Karpas-422 (cell line): ENCODE measurements around the gene NDUFAF5. TPM values are rescaled to one million over a fixed set of nuclear protein-coding genes. Genes with fewer than 3 reads are reported as not detected.

Experiments
- DNase-seq: peaks from one replicate; pipeline ENCODE4 v3.0.0-alpha.2; 2015
- H2AFZ ChIP-seq: fragments of 200-600 bp; sonication (generic); 2 replicates; pipeline ENCODE4 v1.6.1; 2014; ENCODE audit warnings: antibody characterized with exemption, low read length, mixed read lengths
- H3K27ac ChIP-seq: fragments of 200-600 bp; sonication (generic); 2 replicates; pipeline ENCODE4 v1.5.1; 2014; ENCODE audit warnings: mild to moderate bottlenecking, low read length, moderate library complexity
- H3K27me3 ChIP-seq: fragments of 200-600 bp; sonication (generic); 2 replicates; pipeline ENCODE4 v1.6.1; 2014; ENCODE audit warnings: low read length, mixed read lengths
- H3K36me3 ChIP-seq: fragments of 200-600 bp; sonication (generic); 2 replicates; pipeline ENCODE4 v1.6.1; 2014; ENCODE audit warnings: low read length, mixed read lengths; ENCODE audit not compliant: insufficient read depth
- H3K4me1 ChIP-seq: fragments of 200-600 bp; sonication (generic); 2 replicates; pipeline ENCODE4 v1.6.1; 2014; ENCODE audit warnings: mild to moderate bottlenecking, low read length, mixed read lengths
- H3K4me2 ChIP-seq: fragments of 200-600 bp; sonication (generic); 2 replicates; pipeline ENCODE4 v1.6.1; 2014; ENCODE audit warnings: low read length, low read depth, mild to moderate bottlenecking; ENCODE audit not compliant: poor library complexity, severe bottlenecking
- H3K4me3 ChIP-seq: fragments of 200-600 bp; sonication (generic); 2 replicates; pipeline ENCODE4 v1.5.1; 2014; ENCODE audit warnings: mild to moderate bottlenecking, antibody characterized with exemption, low read length, mixed read lengths
- H3K79me2 ChIP-seq: fragments of 200-600 bp; sonication (generic); 2 replicates; pipeline ENCODE4 v1.6.1; 2014; ENCODE audit warnings: mild to moderate bottlenecking, low read length, mixed read lengths
- H3K9ac ChIP-seq: fragments of 200-600 bp; sonication (generic); 2 replicates; pipeline ENCODE4 v1.6.0; 2014; ENCODE audit warnings: low read length
- H3K9me2 ChIP-seq: fragments of 200-600 bp; sonication (generic), shearing (Covaris generic); replicated peaks from 2 replicates; pipeline ENCODE4 v1.6.0; 2014; ENCODE audit warnings: mild to moderate bottlenecking, low read length, moderate library complexity; ENCODE audit not compliant: insufficient read depth
- H3K9me3 ChIP-seq: fragments of 300-700, 200-600 bp; sonication (generic); 2 replicates; pipeline ENCODE4 v1.6.1; 2014; ENCODE audit warnings: low read length, mixed read lengths
- H4K20me1 ChIP-seq: fragments of 200-600 bp; sonication (generic); 2 replicates; pipeline ENCODE4 v1.6.1; 2014; ENCODE audit warnings: mild to moderate bottlenecking, antibody characterized with exemption, low read length, low read depth; ENCODE audit not compliant: insufficient read depth
- total RNA-seq: library from RNA; depleted of rRNA; stranded (reverse); fragments of >200 nt; shearing (Covaris generic); gene quantifications from 2 replicates; pipeline ENCODE4 v1.2.3, GENCODE V29; 2014; ENCODE audit warnings: low replicate concordance

NDUFAF5 gene
- total RNA-seq, 1 experiment from 2014 or later = 18.9 TPM

DNA sequence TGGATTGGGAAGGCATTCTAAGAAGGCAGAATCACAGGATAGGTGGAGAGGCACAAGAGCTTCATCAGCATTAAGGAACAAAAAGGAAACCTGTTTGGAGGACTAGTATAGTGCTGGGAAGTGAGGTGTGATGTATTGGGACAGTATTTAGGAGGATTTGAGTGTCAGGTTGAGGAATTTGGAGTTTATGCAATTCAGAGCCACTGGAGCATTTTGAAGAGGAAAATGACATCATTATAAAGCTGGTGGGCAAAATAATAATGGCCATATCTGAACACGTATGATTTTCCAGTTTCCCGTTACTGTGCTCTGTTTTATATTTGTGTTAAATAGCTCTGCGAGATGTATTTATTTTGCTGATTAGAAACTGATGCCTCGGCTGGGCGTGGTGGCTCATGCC lies 14.2 kb downstream of the NDUFAF5 start:
- peaks cover 24% of the 10 kb centered on the region for H3K79me2 ChIP-seq
- peaks cover 67% of the 10 kb centered on the region for H3K36me3 ChIP-seq
- no peaks in the 10 kb centered on the region for H3K9me2 ChIP-seq
- DNase-seq = no peak
- H3K9me3 ChIP-seq = no peaks in the 10 kb centered on the region
- no peaks in the 10 kb centered on the region for H3K27me3 ChIP-seq
- no peak overlapping the region for H3K4me3 ChIP-seq
- H3K9ac ChIP-seq = no peak overlapping the region
- no peaks in the 10 kb centered on the region for H4K20me1 ChIP-seq
- no peaks in the 10 kb centered on the region for H3K4me1 ChIP-seq
- H3K27ac ChIP-seq = no peak overlapping the region
- H2AFZ ChIP-seq = no peak overlapping the region
- no peak overlapping the region for H3K4me2 ChIP-seq

DNA sequence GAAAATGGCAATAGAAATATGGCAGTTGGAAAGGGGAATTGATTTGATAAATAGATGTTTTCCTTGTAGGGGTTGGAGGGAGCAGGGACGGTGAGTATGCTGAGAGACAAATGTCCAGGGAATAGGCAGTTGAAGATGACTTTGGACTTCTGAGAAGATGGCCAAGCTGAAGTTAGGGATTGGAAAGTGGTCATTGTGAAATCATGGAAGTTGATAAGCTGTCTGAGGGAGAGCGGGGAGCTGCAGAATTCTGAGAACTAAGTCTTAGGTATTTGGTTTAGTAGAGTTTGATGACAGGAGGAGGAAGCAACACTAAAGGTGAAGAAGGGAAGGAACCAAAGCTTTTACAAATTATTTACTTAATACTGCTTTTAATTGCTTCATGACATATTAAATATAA lies 15.1 kb downstream of the NDUFAF5 start:
- no peak for DNase-seq

GRCh38 chr20:13800728-13801134 lies 15.9 kb downstream of the NDUFAF5 start:
- Histone ChIP-seq H3K4me1 (no peaks in the 10 kb centered on the region), H3K36me3 (peaks cover 61% of the 10 kb centered on the region), H2AFZ (no peak overlapping the region), H3K9ac (no peak overlapping the region), H3K4me3 (no peak overlapping the region), H3K27me3 (no peaks in the 10 kb centered on the region), H3K27ac (no peak overlapping the region), H3K9me2 (no peaks in the 10 kb centered on the region), H3K79me2 (peaks cover 22% of the 10 kb centered on the region), H3K4me2 (no peak overlapping the region), H3K9me3 (no peaks in the 10 kb centered on the region), H4K20me1 (no peaks in the 10 kb centered on the region)
- DNase-seq = no peak

More for the DNA sequence above, 15.1 kb downstream of the NDUFAF5 start:
- peaks cover 67% of the 10 kb centered on the region for H3K36me3 ChIP-seq
- no peak overlapping the region for H3K4me3 ChIP-seq
- no peak overlapping the region for H3K27ac ChIP-seq
- H3K9ac ChIP-seq = no peak overlapping the region
- no peak overlapping the region for H2AFZ ChIP-seq
- no peaks in the 10 kb centered on the region for H3K4me1 ChIP-seq
- no peaks in the 10 kb centered on the region for H3K27me3 ChIP-seq
- no peaks in the 10 kb centered on the region for H3K9me2 ChIP-seq
- no peaks in the 10 kb centered on the region for H3K9me3 ChIP-seq
- H4K20me1 ChIP-seq = no peaks in the 10 kb centered on the region
- peaks cover 22% of the 10 kb centered on the region for H3K79me2 ChIP-seq
- no peak overlapping the region for H3K4me2 ChIP-seq

DNA sequence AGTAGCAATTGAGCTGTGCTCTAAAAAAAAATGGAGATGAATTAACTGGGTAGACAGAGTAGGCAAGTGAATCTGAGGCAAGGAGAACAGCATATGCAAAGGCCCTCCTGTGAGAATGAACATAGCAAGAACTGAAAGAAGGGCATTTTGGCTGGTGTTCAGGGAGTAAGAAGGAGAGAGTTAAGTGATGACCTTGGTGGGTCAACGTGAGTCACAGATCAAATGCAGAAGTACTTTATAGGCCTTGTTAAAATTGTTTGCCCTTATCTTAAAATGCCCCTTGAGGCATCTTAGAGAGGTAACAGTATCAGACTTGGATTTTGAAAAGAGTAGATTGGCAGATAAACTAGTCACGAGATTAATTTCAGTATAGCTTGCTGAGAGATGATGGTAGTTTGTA lies 24.5 kb downstream of the NDUFAF5 start:
- no peaks in the 10 kb centered on the region for H3K9me3 ChIP-seq
- H3K79me2 ChIP-seq = 0 out of 2 replicates have a peak, but pooled peaks cover 2% of the 10 kb centered on the region
- DNase-seq = no peak
- no peaks in the 10 kb centered on the region for H3K4me1 ChIP-seq
- no peaks in the 10 kb centered on the region for H4K20me1 ChIP-seq
- H3K27me3 ChIP-seq = no peaks in the 10 kb centered on the region
- H3K36me3 ChIP-seq = peaks cover 58% of the 10 kb centered on the region; the same call in 1 of the 2 replicates
- no peak overlapping the region for H3K4me2 ChIP-seq
- H3K27ac ChIP-seq = no peak overlapping the region
- H3K4me3 ChIP-seq = no peak overlapping the region
- H2AFZ ChIP-seq = no peak overlapping the region
- H3K9ac ChIP-seq = no peak overlapping the region
- no peaks in the 10 kb centered on the region for H3K9me2 ChIP-seq

GRCh38 chr20:13809855-13810254 lies 25.0 kb downstream of the NDUFAF5 start:
- H3K9me2 ChIP-seq = no peaks in the 10 kb centered on the region
- no peaks in the 10 kb centered on the region for H3K27me3 ChIP-seq
- H3K4me3 ChIP-seq = no peak overlapping the region
- no peak for DNase-seq
- no peak overlapping the region for H3K9ac ChIP-seq
- H2AFZ ChIP-seq = no peak overlapping the region
- H3K36me3 ChIP-seq = peaks cover 60% of the 10 kb centered on the region; the same call in 1 of the 2 replicates
- H3K79me2 ChIP-seq = 0 out of 2 replicates have a peak, but pooled peaks cover 2% of the 10 kb centered on the region
- no peak overlapping the region for H3K4me2 ChIP-seq
- H4K20me1 ChIP-seq = no peaks in the 10 kb centered on the region
- H3K4me1 ChIP-seq = no peaks in the 10 kb centered on the region
- H3K27ac ChIP-seq = no peak overlapping the region
- no peaks in the 10 kb centered on the region for H3K9me3 ChIP-seq

- Histone ChIP-seq H3K27me3 (no peaks in the 10 kb centered on the region), H3K4me2 (no peak overlapping the region), H3K79me2 (no peaks in the 10 kb centered on the region), H3K4me3 (no peak overlapping the region), H3K9ac (no peak overlapping the region), H3K27ac (no peak overlapping the region), H2AFZ (no peak overlapping the region), H3K9me3 (no peaks in the 10 kb centered on the region), H3K9me2 (no peaks in the 10 kb centered on the region), H3K4me1 (no peaks in the 10 kb centered on the region), H4K20me1 (no peaks in the 10 kb centered on the region), H3K36me3 (peaks cover 66% of the 10 kb centered on the region; the same call in 1 of the 2 replicates)
- no peak for DNase-seq
Measured at GRCh38 chr20:13810446-13810845, 25.6 kb downstream of the NDUFAF5 start.

DNA sequence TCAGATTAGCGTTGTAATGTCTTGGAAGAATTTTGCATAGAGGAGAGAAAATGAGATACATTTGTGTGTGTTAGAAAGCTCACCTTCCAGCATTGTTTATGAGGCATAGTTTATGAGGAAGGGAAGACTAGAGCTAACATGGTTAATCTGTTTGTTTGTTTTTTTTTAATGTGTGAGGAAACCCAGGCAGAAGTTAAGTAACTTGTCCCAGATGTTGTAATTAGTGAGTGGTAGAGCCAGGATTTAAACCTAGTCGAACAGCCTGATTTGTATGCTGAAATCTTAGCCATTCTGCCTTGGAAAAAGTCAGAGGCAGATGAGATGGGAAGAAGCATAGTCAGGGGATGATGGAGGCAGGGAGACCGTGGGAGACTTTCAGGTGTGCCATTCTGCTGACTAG lies 29.1 kb downstream of the NDUFAF5 start:
- Histone ChIP-seq H2AFZ (no peak overlapping the region), H3K27ac (no peak overlapping the region), H3K9me2 (no peaks in the 10 kb centered on the region), H3K36me3 (peaks cover 66% of the 10 kb centered on the region; the same call in 1 of the 2 replicates), H4K20me1 (no peaks in the 10 kb centered on the region), H3K4me3 (no peak overlapping the region), H3K4me2 (no peak overlapping the region), H3K4me1 (no peaks in the 10 kb centered on the region), H3K9me3 (no peaks in the 10 kb centered on the region), H3K9ac (no peak overlapping the region), H3K79me2 (no peaks in the 10 kb centered on the region), H3K27me3 (no peaks in the 10 kb centered on the region)
- DNase-seq = no peak

- H4K20me1 ChIP-seq = no peaks in the 10 kb centered on the region
- no peak overlapping the region for H3K9ac ChIP-seq
- no peaks in the 10 kb centered on the region for H3K27me3 ChIP-seq
- H3K9me2 ChIP-seq = no peaks in the 10 kb centered on the region
- H3K36me3 ChIP-seq = peaks cover 59% of the 10 kb centered on the region; the same call in 1 of the 2 replicates
- H3K79me2 ChIP-seq = no peaks in the 10 kb centered on the region
- H3K4me3 ChIP-seq = no peak overlapping the region
- H2AFZ ChIP-seq = no peak overlapping the region
- no peaks in the 10 kb centered on the region for H3K9me3 ChIP-seq
- H3K4me1 ChIP-seq = no peaks in the 10 kb centered on the region
- no peak overlapping the region for H3K4me2 ChIP-seq
- DNase-seq = no peak
- H3K27ac ChIP-seq = no peak overlapping the region
Measured at GRCh38 chr20:13814672-13815071, 29.8 kb downstream of the NDUFAF5 start.

DNA sequence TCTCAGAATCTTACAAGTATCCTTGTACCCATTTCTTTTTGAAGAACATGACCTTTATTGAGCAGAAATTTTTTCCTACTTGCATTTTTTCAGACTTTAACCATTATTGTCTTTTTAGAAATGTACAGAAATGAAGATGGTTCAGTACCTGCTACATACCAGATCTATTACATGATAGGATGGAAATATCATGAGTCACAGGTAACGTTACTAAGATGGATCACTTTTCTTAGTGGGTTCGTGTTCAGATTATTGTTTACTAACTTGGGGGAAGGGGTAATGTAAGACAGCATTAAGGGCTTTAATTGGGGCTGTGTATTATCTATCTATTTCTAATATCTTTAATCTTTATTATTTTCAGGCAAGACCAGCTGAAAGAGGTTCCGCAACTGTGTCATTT lies 31.9 kb downstream of the NDUFAF5 start:
- H3K9me2 ChIP-seq = no peaks in the 10 kb centered on the region
- H4K20me1 ChIP-seq = no peaks in the 10 kb centered on the region
- H3K9me3 ChIP-seq = no peaks in the 10 kb centered on the region
- H3K4me2 ChIP-seq = no peak overlapping the region
- H3K27ac ChIP-seq = no peak overlapping the region
- H3K36me3 ChIP-seq = peaks cover 49% of the 10 kb centered on the region; the same call in 1 of the 2 replicates
- H3K27me3 ChIP-seq = no peaks in the 10 kb centered on the region
- no peak overlapping the region for H3K9ac ChIP-seq
- no peaks in the 10 kb centered on the region for H3K79me2 ChIP-seq
- no peaks in the 10 kb centered on the region for H3K4me1 ChIP-seq
- no peak overlapping the region for H2AFZ ChIP-seq
- DNase-seq = no peak
- no peak overlapping the region for H3K4me3 ChIP-seq
